GM18502 (cell line): ENCODE measurements around the gene PPM1N.
A peak's percentile ranks its signal among the peaks of the same experiment; 100 is the strongest.

Experiments
- ATAC-seq: cut with Tn5 transposase; IDR thresholded peaks from one replicate; pipeline ENCODE4 v1.9.1; 2021; ENCODE audit warnings: mild to moderate bottlenecking; ENCODE audit not compliant: unreplicated experiment, poor library complexity

Gene PPM1N

GRCh38 chr19:45498411-45499195 lies at the start of gene PPM1N:
Gene PPM1N, plus strand, starts transcription at chr19:45498443. Its CDS starts 30 bp downstream, at chr19:45498473.
- no peak for ATAC-seq

DNA sequence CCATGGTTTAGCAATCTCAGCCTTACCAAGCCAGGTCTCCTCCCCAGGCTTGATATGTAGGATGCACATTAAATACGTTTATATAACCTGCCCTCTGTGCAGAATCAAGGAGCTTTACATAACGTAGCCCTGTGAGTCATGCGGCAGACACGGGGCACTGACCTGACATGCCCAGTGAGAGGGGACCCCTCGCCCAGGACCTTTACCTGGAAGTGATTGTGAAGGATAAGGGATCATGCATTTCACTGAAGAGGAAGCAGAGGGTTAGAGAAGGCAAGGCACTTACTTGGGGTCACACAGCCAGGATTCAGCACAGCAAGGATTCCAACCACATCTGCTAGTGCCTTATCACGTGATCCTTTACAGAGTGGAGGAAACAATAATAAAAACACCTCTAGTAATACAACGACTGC lies 49.4 kb upstream of the PPM1N start:
- no peak for ATAC-seq

DNA sequence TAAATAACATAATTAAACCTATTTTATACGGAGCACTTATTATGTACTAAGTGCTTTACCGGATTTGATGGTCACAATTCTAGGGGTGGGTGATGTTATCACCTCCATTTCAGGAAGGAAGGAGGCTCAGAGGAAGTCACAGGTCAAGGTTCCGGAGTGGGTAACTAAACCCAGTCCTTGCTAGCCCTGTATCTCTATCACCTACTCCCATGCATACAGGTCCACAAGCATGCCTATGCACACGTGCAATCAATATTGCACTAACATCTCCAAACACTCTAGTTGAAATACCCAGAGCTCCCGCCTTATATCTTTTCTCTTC lies 48.3 kb upstream of the PPM1N start:
- no peak for ATAC-seq

DNA sequence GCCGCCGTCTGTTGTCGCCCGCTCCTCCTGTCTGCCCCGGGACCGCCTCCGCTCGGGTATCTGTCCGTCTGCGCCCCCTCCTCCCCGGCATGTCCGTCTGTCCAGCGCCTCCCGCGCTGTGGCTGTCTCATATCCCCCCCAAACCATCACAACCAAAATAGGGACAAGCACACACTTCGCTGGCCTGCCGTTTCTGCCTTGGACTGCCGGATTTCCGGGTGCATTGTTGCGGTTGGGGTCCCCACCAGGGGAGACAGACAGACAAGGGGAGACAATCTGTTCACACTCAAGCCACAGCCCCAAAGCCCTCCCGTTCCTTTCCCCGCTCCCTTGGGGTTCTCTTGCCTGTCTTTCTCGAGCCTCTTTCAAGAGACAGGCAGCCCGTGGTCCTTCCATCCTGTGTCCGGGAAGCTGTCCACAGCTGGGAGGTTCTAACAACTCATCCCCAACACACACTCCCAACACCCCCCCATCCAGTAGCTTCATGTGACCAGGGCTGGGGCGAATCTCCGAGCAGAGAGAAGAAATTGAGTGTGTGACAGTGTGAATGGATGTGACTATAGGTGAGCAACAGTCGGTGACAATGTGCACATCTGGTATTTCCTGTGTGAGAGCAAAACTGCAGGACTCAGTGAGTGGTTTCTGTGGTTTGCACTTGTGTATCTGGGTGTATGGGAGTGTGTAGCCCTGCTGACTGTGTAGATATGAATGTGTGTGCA lies 47.0 kb upstream of the PPM1N start:
- peak; percentile 23 for ATAC-seq

DNA sequence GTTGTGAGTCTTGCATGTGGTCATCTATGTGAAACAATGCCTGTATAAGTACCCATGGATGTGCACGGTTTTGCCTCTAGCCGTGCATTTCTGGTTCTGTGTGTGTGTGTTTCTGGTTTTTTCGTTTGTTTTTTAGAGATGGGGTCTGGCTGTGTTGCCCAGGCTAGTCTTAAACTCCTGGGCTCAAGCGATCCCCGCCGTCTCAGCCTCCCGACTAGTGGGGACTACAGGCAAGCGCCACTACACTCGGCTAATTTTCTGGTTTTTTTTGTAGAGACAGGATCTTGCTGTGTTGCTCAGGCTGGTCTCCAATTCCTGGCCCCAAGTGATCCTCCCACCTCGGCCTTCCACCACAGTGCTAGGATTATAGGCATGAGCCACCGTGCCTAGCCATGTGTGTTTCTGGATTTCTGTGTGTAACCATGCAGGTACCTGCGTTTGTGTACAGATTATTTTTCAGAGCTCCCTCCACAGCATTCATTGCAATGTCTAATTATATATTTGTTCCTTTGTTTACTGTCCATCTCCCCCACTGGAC lies 46.3 kb upstream of the PPM1N start:
- no peak for ATAC-seq

GRCh38 chr19:45455707-45456499 lies 42.3 kb upstream of the PPM1N start:
- no peak for ATAC-seq

DNA sequence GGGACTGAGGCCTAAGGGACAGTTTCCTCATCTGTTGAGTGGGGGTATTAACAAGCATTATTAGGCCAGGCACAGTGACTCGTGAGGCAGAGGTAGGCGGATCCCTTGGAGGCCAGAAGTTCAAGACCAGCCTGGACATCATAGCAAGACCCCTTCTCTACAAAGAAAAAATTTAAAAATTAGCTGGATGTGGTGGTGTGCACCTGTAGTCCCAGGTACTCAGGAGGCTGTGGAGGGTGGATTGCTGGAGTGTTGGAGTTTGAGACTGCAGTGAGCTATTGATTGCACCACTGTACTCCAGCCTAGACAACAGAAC lies 41.8 kb upstream of the PPM1N start:
- ATAC-seq: no peak

DNA sequence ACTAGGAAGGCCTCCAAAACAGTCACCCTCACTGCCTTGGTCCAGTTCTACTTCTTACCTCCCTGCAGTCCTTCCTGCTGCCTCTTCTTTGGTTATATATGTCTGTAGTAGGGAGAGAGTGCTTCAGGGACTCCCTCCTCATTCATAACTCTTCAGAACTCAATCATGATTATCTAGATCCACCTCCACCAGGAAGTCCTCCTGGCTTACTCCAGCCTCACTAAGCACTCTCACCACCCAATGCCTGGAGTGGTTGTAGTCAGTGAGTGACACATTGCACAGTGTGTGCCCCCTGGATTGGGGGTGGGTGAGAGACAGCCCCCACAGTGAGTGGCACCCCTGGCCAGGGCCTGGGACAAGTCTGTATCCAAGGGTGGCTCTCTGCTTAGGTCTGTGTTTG lies 40.5 kb upstream of the PPM1N start:
- ATAC-seq: no peak

GRCh38 chr19:45460807-45461347 lies 37.4 kb upstream of the PPM1N start:
- ATAC-seq: no peak

GRCh38 chr19:45462174-45462573 lies 36.1 kb upstream of the PPM1N start:
- no peak for ATAC-seq

GRCh38 chr19:45463241-45463640 lies 35.0 kb upstream of the PPM1N start:
- no peak for ATAC-seq

DNA sequence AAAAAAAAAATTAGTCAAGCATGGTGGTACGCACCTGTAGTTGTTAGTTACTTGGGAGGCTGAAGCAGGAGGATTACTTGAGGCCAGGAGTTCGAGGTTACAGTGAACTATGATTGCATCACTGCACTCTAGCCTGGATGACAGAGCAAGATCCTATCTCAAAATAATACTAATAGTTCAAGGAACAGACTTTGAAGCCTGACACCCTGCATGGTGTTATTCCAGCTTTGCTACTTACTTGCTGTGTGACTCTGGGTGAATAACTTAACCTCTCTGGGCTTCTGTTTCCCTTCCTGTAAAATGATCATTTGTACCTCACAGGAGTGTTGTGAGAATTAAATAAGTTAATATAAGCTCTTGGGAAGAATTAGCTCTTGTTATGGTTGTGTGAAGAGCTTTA lies 34.0 kb upstream of the PPM1N start:
- ATAC-seq: no peak

DNA sequence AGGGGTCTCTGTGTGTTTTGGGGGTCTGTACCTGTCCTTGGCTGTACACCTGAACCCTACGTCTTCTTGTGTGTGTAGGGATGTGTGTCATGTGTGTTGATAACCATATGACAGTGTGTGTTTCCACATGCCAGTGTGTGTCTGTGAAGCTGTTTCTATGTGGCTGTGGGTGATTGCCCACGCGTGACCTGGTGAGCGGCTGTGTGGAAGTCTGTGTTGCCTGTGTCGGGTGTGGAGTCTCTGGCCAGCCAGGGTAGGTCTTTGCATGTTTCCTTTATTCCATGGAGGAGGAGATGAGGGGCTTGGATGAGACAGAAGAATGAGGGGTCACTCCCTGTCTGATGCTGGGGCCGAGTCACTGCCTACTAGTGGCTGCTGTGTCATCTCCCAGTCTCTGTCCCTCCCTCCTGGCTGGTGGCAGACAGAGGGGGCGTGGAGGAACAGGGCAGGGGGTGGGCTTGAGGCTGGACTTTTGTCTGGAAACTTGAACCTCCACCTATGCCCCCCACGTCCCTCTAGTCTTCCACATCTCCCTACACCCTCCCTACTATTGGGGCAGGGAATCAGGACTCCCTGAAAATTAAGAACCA lies 33.3 kb upstream of the PPM1N start:
- ATAC-seq: no peak

DNA sequence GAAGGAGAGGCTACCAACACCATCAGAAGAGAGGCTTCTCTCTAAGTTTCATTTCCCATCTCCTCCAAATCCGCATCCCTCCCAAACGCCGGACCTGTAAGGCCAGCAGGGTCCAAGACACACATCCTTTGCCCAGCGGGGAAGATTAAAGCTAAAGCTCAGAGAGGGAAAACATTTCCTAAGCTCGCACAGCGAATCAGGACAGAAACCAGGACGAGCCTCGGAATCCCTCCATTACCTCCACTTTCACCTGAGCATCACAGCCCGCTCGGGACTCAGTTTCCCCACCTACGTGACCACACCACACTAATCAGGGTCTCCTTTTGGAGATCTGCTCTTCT lies 31.2 kb upstream of the PPM1N start:
- ATAC-seq: no peak

- ATAC-seq: peak; percentile 46
Observed at GRCh38 chr19:45467456-45468158, 30.6 kb upstream of the PPM1N start, which contains the start of gene FOSB. Gene FOSB, plus strand, starts transcription at chr19:45467996. Its CDS starts 591 bp downstream, at chr19:45468587.

GRCh38 chr19:45468159-45468651 lies 30.0 kb upstream of the PPM1N start:
- no peak for ATAC-seq

DNA sequence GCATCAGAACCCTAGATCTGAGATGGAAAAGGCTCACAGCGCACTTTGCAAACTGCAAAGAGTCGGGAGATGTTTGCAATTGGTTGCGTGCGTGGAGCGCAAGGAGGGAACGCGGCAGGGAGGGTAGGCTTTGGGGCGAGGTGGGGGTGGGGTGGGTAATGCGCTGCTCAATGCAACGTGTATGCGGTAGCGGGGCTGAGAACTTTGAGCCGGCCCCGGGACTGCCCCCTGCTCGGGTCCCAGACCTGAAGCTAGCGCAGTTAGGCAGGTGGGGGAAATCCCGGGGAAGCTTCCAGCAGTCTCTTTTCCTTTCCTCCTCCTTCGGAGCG lies 29.5 kb upstream of the PPM1N start:
- ATAC-seq: no peak

DNA sequence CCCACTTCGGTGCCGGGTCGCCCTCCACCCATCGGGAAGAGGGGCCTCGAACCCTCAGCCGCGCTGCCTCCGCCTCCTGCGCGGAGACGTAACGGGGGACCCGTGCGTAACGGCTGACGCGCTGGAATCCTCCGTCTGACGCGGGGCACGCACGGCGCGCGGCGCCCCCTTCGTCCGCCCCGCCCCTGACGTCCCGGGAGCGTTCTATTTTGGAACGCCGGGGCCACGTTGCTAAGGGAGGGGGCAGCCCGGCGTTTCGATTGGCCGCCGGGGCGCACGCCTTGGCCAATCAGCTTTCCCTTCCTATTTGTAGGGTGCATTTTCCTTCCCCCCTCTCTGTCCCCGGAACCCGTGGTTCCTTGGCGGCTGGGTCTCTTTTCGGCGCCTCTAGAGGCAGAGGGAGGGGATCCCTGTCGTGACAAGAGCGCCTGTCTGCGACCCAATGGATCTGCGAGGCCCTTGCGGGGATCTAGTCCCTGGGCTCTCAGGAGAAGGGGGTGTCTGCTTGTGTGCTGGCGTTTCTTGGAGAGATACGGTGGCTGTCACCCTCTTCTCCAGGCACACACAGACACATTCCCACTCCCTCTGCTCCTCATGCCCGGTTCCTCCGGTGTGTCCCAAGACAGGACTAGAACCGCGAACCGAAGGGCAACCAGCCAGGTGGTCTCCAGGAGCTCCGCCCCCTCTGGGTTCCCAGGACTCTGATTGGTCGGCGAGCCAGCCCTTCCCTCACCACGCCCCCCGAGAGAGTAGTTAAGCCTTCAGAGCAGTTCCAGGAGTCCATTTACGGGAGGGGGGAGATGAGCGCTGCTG lies 28.9 kb upstream of the PPM1N start:
- peak; percentile 57 for ATAC-seq
